Smooth muscle cell of trachea (primary cell): ENCODE data around the gene CCDC178. TPM values are rescaled to one million over a fixed set of nuclear protein-coding genes. Genes with fewer than 3 reads are reported as not detected.

Experiments
- total RNA-seq: library from RNA; depleted of rRNA; stranded (reverse); fragments of >200 nt; gene quantifications from 2 replicates; pipeline ENCODE4 v1.2.1, GENCODE V29; 2014

CCDC178 gene
- total RNA-seq, result 0.29 and 0.33 TPM in 2 replicates

GRCh38 chr18:33440060-33441043, at the start of gene CCDC178:
Gene CCDC178, minus strand, starts transcription at chr18:33440721. Its CDS starts 28,633 bp downstream, at chr18:33412088.

Other genes starting within 250 kb of the CCDC178 start
- 0.66 and 3.2 TPM in 2 replicates for gene ASXL3, start 137.5 kb upstream of the CCDC178 start, total RNA-seq